Endothelial cell of umbilical vein (primary cell): ENCODE data around the gene DPF1. TPM values are rescaled to one million over a fixed set of nuclear protein-coding genes. Genes with fewer than 3 reads are reported as not detected.

Experiments used
- BruUV-seq: library from RNA; stranded (reverse); fragments of 400-500 nt; replicated peaks from 2 replicates; lab custom pipeline; 2021; lab: Mats Ljungman, UMichigan
- CTCF ChIA-PET: fragments of 300-600, 350-600 bp; sonication (Branson Sonifier 250); formaldehyde crosslinking; loops from one replicate; lab custom pipeline; 2021; ENCODE audit warnings: antibody characterized with exemption, inconsistent platforms; lab: Charles Lee
- POLR2A ChIA-PET: fragments of 300-600, 350-600 bp; sonication (Branson Sonifier 250); formaldehyde crosslinking; loops from one replicate; lab custom pipeline; 2021; ENCODE audit warnings: antibody characterized with exemption, inconsistent platforms; lab: Charles Lee
- DNase-seq: peaks from one replicate; pipeline ENCODE4 v3.0.0-alpha.2; 2011; ENCODE audit warnings: low read depth, low spot score
- FAIRE-seq: peaks from 2 replicates; lab custom pipeline; 2011; peaks lifted over from hg19 to GRCh38; lab: Jason Lieb, UNC
- H2AFZ ChIP-seq: 2 replicates; pipeline ENCODE4 v1.6.0; 2012; ENCODE audit warnings: low read depth, low read length, control low read depth, inconsistent platforms
- H3K27ac ChIP-seq: 2 replicates; pipeline ENCODE4 v1.5.1; 2011; ENCODE audit warnings: low read depth, mild to moderate bottlenecking, control low read depth, low read length, moderate library complexity; ENCODE audit not compliant: insufficient read depth
- H3K27me3 ChIP-seq, 2 experiments: 2 replicates each; pipeline versions ENCODE4 v1.6.0 to v1.6.1; 2011; ENCODE audit warnings: low read length in 2 of 2, mixed read lengths in 1 of 2; ENCODE audit not compliant: control insufficient read depth in 2 of 2, insufficient read depth in 2 of 2
- H3K36me3 ChIP-seq, 2 experiments: 2 replicates in 1 of 2; 3 replicates in 1 of 2; pipeline ENCODE4 v1.5.1; 2011; ENCODE audit warnings: low read length in 2 of 2, mild to moderate bottlenecking in 1 of 2, moderate library complexity in 1 of 2; ENCODE audit not compliant: control insufficient read depth in 2 of 2, insufficient read depth in 2 of 2; ENCODE audit errors: extremely low read depth in 1 of 2
- H3K4me1 ChIP-seq: 3 replicates; pipeline ENCODE4 v1.5.1; 2011; ENCODE audit warnings: mild to moderate bottlenecking, low read length; ENCODE audit not compliant: control insufficient read depth, insufficient read depth; ENCODE audit errors: extremely low read depth
- H3K4me2 ChIP-seq: 2 replicates; pipeline ENCODE4 v1.6.1; 2011; ENCODE audit warnings: low read length, control low read depth, mixed read lengths; ENCODE audit not compliant: insufficient read depth
- H3K4me3 ChIP-seq, 3 experiments: fragments of 200-600 bp in 1 of 3; sonication (generic), shearing (Covaris generic) in 1 of 3; replicated peaks in 1 of 3; 2 replicates each; pipeline ENCODE4 v1.5.1; 2011 to 2016; ENCODE audit warnings: control low read depth in 3 of 3, low read length in 3 of 3, mild to moderate bottlenecking in 2 of 3, inconsistent platforms in 1 of 3, low read depth in 1 of 3, moderate library complexity in 1 of 3; ENCODE audit not compliant: insufficient read depth in 1 of 3
- H3K79me2 ChIP-seq: 2 replicates; pipeline ENCODE4 v1.6.0; 2012; ENCODE audit warnings: low read length, inconsistent platforms; ENCODE audit not compliant: control insufficient read depth, insufficient read depth
- H3K9ac ChIP-seq: replicated peaks from 2 replicates; pipeline ENCODE3; 2011; ENCODE audit warnings: low read length, control low read depth; ENCODE audit not compliant: insufficient read depth; ENCODE audit errors: extremely low read depth
- H3K9me1 ChIP-seq: replicated peaks from 3 replicates; pipeline ENCODE4 v1.6.0; 2011; ENCODE audit warnings: mild to moderate bottlenecking, low read length; ENCODE audit not compliant: control insufficient read depth, insufficient read depth; ENCODE audit errors: extremely low read depth
- H3K9me3 ChIP-seq: replicated peaks from 2 replicates; pipeline ENCODE4 v1.5.1; 2012; ENCODE audit warnings: low read length, inconsistent platforms; ENCODE audit not compliant: control insufficient read depth, insufficient read depth
- H4K20me1 ChIP-seq: replicated peaks from 2 replicates; pipeline ENCODE3; 2011; ENCODE audit warnings: mild to moderate bottlenecking, low read length; ENCODE audit not compliant: control insufficient read depth, insufficient read depth; ENCODE audit errors: extremely low read depth
- EZH2 ChIP-seq: IDR thresholded peaks from 2 replicates; pipeline ENCODE4 v1.6.1; 2012; ENCODE audit warnings: borderline replicate concordance, low read depth, mild to moderate bottlenecking, moderate library complexity, low read length, inconsistent platforms; ENCODE audit not compliant: severe bottlenecking
- FOS ChIP-seq: IDR thresholded peaks from 2 replicates; pipeline ENCODE4 v1.6.1; 2011; ENCODE audit warnings: mild to moderate bottlenecking, low read length, moderate library complexity, borderline replicate concordance; ENCODE audit not compliant: insufficient read depth
- GATA2 ChIP-seq: IDR thresholded peaks from 2 replicates; pipeline ENCODE4 v1.7.0; 2011; ENCODE audit warnings: low read depth, mild to moderate bottlenecking, moderate library complexity, mixed read lengths, low read length; ENCODE audit not compliant: insufficient read length, insufficient read depth
- JUN ChIP-seq: IDR thresholded peaks from 2 replicates; pipeline ENCODE4 v1.6.1; 2011; ENCODE audit warnings: borderline replicate concordance, low read depth; ENCODE audit not compliant: insufficient read length, insufficient read depth
- MAX ChIP-seq: IDR thresholded peaks from 2 replicates; pipeline ENCODE4 v1.6.1; 2011; ENCODE audit not compliant: insufficient read depth, insufficient read length
- MYC ChIP-seq: IDR thresholded peaks from one replicate; pipeline ENCODE4 v1.6.1; 2011; ENCODE audit warnings: mild to moderate bottlenecking, low read depth, low read length
- POLR2A ChIP-seq: IDR thresholded peaks from 2 replicates; pipeline ENCODE4 v1.6.1; 2012; ENCODE audit warnings: low read depth, mild to moderate bottlenecking, control low read depth, low read length
- POLR2AphosphoS5 ChIP-seq: IDR thresholded peaks from 2 replicates; pipeline ENCODE4 v1.6.1; 2012; ENCODE audit warnings: low read depth, mild to moderate bottlenecking, control low read depth, low read length, moderate library complexity; ENCODE audit not compliant: insufficient read depth
- dilution Hi-C: fragments of 300-500 bp; cut with MboI; formaldehyde crosslinking; loops from one replicate; pipeline ENCODE4 v1.15.0; 2019; ENCODE audit warnings: low sequenced_read_pairs; ENCODE audit not compliant: extremely low pct_ligation_motif_present
- intact Hi-C: fragments of 100-400 bp; cut with micrococcal nuclease; formaldehyde crosslinking; loops from one replicate; pipeline ENCODE4 v1.10.0; 2022
- polyA plus RNA-seq, 4 experiments: library from polyadenylated mRNA; depleted of rRNA in 3 of 4; stranded (reverse) in 3 of 4; unstranded in 1 of 4; fragments of >200 nt; gene quantifications; 2 replicates each; pipeline versions ENCODE4 v1.2.1 to v1.2.3, GENCODE V29; 2011 to 2012; ENCODE audit warnings: missing spikeins in 1 of 4
- total RNA-seq: library from RNA; stranded (reverse); gene quantifications from 2 replicates; pipeline ENCODE4 v1.2.3, GENCODE V29; 2021
- TF ChIP-seq, protein P1 (sequence below), 2 donors: IDR thresholded peaks; 1 replicate in 1 of 2; 2 replicates in 1 of 2; pipeline ENCODE4 v1.5.1; 2011; ENCODE audit warnings: low read length in 2 of 2, mild to moderate bottlenecking in 2 of 2, moderate library complexity in 2 of 2, control low read depth in 1 of 2, inconsistent platforms in 1 of 2, low read depth in 1 of 2; ENCODE audit not compliant: insufficient read depth in 1 of 2; ENCODE audit errors: extremely low read depth in 1 of 2

Gene DPF1
- total and polyA plus RNA-seq, 2 donors (not counting 3 experiments of a cell fraction or from before 2014, with no cell fraction given) = 2.0 to 3.9 TPM

DNA sequence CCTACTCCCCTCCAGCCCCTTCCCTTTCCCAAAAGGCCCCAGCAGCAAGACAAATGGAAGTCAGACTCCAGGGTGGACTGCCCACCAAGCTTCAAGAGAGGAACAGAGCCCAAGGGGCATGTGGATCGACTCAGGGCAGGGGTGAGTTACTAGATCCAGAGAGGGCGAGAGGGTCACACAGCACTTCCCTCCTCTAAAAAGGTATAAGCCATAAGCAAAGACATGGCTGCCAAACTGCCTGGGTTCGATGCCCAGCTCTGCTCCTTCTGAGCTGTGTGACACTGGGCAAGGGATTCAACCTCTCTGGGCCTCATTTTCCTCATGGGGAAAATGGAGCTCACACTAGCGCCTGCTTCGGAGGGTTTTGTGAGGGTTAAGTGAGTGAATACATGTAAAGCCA is 28.4 kb upstream of the DPF1 start:
- Histone ChIP-seq H4K20me1 (no peaks in the 10 kb centered on the region), H3K9me3 (no peaks in the 10 kb centered on the region), H3K4me2 (no peak overlapping the region), H3K36me3 (no peaks in the 10 kb centered on the region), H3K4me3 (no peak overlapping the region), H3K9ac (no peak overlapping the region), H2AFZ (no peak overlapping the region), H3K27ac (no peak overlapping the region), H3K4me1 (peaks cover 9% of the 10 kb centered on the region), H3K79me2 (no peaks in the 10 kb centered on the region), H3K9me1 (no peaks in the 10 kb centered on the region), H3K27me3 (no peaks in the 10 kb centered on the region)
- TF ChIP-seq JUN = no peak
- no peak for TF ChIP-seq POLR2AphosphoS5
- no peak for TF ChIP-seq GATA2
- no peak for TF ChIP-seq EZH2
- TF ChIP-seq, protein P1, sequence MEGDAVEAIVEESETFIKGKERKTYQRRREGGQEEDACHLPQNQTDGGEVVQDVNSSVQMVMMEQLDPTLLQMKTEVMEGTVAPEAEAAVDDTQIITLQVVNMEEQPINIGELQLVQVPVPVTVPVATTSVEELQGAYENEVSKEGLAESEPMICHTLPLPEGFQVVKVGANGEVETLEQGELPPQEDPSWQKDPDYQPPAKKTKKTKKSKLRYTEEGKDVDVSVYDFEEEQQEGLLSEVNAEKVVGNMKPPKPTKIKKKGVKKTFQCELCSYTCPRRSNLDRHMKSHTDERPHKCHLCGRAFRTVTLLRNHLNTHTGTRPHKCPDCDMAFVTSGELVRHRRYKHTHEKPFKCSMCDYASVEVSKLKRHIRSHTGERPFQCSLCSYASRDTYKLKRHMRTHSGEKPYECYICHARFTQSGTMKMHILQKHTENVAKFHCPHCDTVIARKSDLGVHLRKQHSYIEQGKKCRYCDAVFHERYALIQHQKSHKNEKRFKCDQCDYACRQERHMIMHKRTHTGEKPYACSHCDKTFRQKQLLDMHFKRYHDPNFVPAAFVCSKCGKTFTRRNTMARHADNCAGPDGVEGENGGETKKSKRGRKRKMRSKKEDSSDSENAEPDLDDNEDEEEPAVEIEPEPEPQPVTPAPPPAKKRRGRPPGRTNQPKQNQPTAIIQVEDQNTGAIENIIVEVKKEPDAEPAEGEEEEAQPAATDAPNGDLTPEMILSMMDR (IDR thresholded peaks at IDR 0.05; ENCODE audit: extremely low read depth in 1 of 2, insufficient read depth in 1 of 2, low read depth in 1 of 2, low read length in 2 of 2) = no peak
- TF ChIP-seq MYC = no peak
- no peak for TF ChIP-seq POLR2A
- no peak for TF ChIP-seq FOS
- no peak for TF ChIP-seq MAX
- dilution Hi-C loops (no loop called here), intact Hi-C loops (no loop called here)
- no peak for FAIRE-seq
- POLR2A ChIA-PET = no interaction called here
- no TSS peak for BruUV-seq
- DNase-seq = no peak
- CTCF ChIA-PET = interaction anchor here (0.8 to 2.7 kb wide), 4 partner anchors 18 to 354 kb away, joined by 3 to 13 read pairs (median 4); partner anchors contain the start of gene CATSPERG
